Neuronal stem cell (in vitro differentiated cells): ENCODE results near the gene ZNF771.

Experiments
- DNase-seq: peaks from one replicate; pipeline ENCODE4 v3.0.0-alpha.2; 2013; ENCODE audit warnings: low spot score
- H2AFZ ChIP-seq: one replicate; pipeline ENCODE4 v1.6.1; 2013; ENCODE audit warnings: mild to moderate bottlenecking, low read length, inconsistent platforms
- H2AK5ac ChIP-seq: 2 replicates; pipeline ENCODE4 v1.6.1; 2013; ENCODE audit warnings: low read depth, mild to moderate bottlenecking, inconsistent platforms, low read length, moderate library complexity, mixed read lengths
- H2BK120ac ChIP-seq: 2 replicates; pipeline ENCODE4 v1.6.1; 2013; ENCODE audit warnings: low read depth, mild to moderate bottlenecking, inconsistent platforms, low read length, moderate library complexity, mixed read lengths
- H2BK12ac ChIP-seq: one replicate; pipeline ENCODE4 v1.6.1; 2013; ENCODE audit warnings: low read length, inconsistent platforms
- H2BK15ac ChIP-seq: 2 replicates; pipeline ENCODE4 v1.6.1; 2013; ENCODE audit warnings: mild to moderate bottlenecking, low read length, inconsistent platforms, mixed read lengths
- H2BK5ac ChIP-seq: one replicate; pipeline ENCODE4 v1.6.1; 2013; ENCODE audit warnings: inconsistent platforms, mild to moderate bottlenecking, low read length, moderate library complexity
- H3K14ac ChIP-seq: one replicate; pipeline ENCODE4 v1.6.1; 2013; ENCODE audit warnings: low read length, inconsistent platforms
- H3K18ac ChIP-seq: 2 replicates; pipeline ENCODE4 v1.6.1; 2013; ENCODE audit warnings: low read length, inconsistent platforms
- H3K23ac ChIP-seq: 2 replicates; pipeline ENCODE4 v1.6.1; 2013; ENCODE audit warnings: low read depth, mild to moderate bottlenecking, mixed read lengths, low read length, inconsistent platforms; ENCODE audit not compliant: poor library complexity
- H3K27ac ChIP-seq: replicated peaks from 3 replicates; pipeline ENCODE4 v1.5.1; 2013; ENCODE audit warnings: low read length, inconsistent platforms
- H3K27me3 ChIP-seq, 3 experiments: 2 replicates each; pipeline ENCODE4 v1.6.1; 2013; ENCODE audit warnings: low read length in 3 of 3, mild to moderate bottlenecking in 2 of 3, inconsistent platforms in 1 of 3, low read depth in 1 of 3, mixed read lengths in 1 of 3, moderate library complexity in 1 of 3; ENCODE audit not compliant: control insufficient read depth in 3 of 3, insufficient read depth in 3 of 3
- H3K36me3 ChIP-seq, 2 donors: replicated peaks in 1 of 2; 2 replicates each; pipeline ENCODE4 v1.6.1; 2013; ENCODE audit warnings: low read length in 2 of 2; ENCODE audit not compliant: control insufficient read depth in 2 of 2, insufficient read depth in 2 of 2
- H3K4ac ChIP-seq: 2 replicates; pipeline ENCODE4 v1.6.1; 2013; ENCODE audit warnings: inconsistent platforms, mild to moderate bottlenecking, low read length, moderate library complexity
- H3K4me1 ChIP-seq, 2 donors: 1 replicate in 1 of 2; 2 replicates in 1 of 2; pipeline ENCODE4 v1.6.1; 2013; ENCODE audit warnings: low read length in 2 of 2, low read depth in 1 of 2; ENCODE audit not compliant: control insufficient read depth in 2 of 2, insufficient read depth in 1 of 2
- H3K4me2 ChIP-seq: one replicate; pipeline ENCODE4 v1.6.1; 2013; ENCODE audit warnings: mild to moderate bottlenecking, low read length, inconsistent platforms; ENCODE audit not compliant: insufficient read depth, poor library complexity, severe bottlenecking
- H3K4me3 ChIP-seq, 2 donors: 2 replicates each; pipeline ENCODE4 v1.5.1; 2013; ENCODE audit warnings: low read length in 2 of 2, mild to moderate bottlenecking in 2 of 2, inconsistent platforms in 1 of 2, moderate library complexity in 1 of 2
- H3K79me1 ChIP-seq: one replicate; pipeline ENCODE4 v1.6.1; 2013; ENCODE audit warnings: low read depth, mild to moderate bottlenecking, inconsistent platforms, low read length, moderate library complexity
- H3K9ac ChIP-seq: one replicate; pipeline ENCODE4 v1.6.1; 2013; ENCODE audit warnings: mild to moderate bottlenecking, low read depth, low read length, inconsistent platforms; ENCODE audit not compliant: poor library complexity
- H3K9me3 ChIP-seq, 2 donors: replicated peaks in 1 of 2; 2 replicates each; pipeline versions ENCODE3 to v1.6.1; 2013; ENCODE audit warnings: low read length in 2 of 2, mild to moderate bottlenecking in 2 of 2, inconsistent platforms in 1 of 2, low read depth in 1 of 2, mixed read lengths in 1 of 2, moderate library complexity in 1 of 2; ENCODE audit not compliant: control insufficient read depth in 2 of 2, insufficient read depth in 1 of 2
- H4K8ac ChIP-seq: one replicate; pipeline ENCODE4 v1.6.1; 2013; ENCODE audit warnings: low read depth, mild to moderate bottlenecking, inconsistent platforms, low read length, moderate library complexity
- H4K91ac ChIP-seq: one replicate; pipeline ENCODE4 v1.6.1; 2013; ENCODE audit warnings: low read length, low read depth, mild to moderate bottlenecking, inconsistent platforms; ENCODE audit not compliant: poor library complexity
- WGBS, 2 donors: extraction: QIAGEN DNeasy Blood & Tissue Kit; methylation state at CpG; one replicate each; pipeline ENCODE4 v1.1.7; 2013; ENCODE audit warnings: missing lambda C conversion rate in 2 of 2, mixed read lengths in 1 of 2; ENCODE audit not compliant: insufficient read length in 2 of 2, insufficient replicate concordance in 1 of 2; ENCODE audit errors: extremely low coverage in 2 of 2; 5-methylcytosine and 5-hydroxymethylcytosine counted together

Gene ZNF771

DNA sequence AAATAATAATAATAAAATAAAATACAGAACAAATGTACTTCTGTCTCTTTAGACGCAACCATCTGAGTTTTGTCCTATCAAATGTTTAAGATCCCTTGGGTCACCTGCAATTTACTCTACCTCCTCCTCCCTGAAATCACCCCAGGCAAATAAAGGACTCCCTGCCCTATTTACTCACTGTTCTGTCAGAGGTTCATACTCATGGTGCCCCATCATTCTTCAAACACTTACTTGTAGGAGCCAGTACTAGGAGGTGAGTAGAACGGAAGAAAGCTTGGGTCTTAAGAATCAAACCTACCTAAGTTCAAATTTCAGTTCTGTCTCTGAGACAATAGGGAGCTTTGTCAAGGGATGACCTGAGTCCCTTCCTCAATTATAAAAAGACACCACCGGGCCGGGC, 40.9 kb upstream of the ZNF771 start:
- H2BK5ac ChIP-seq: no peak overlapping the region
- WGBS, 2 donors: no CpG with 5 or more reads among the region's 4 CpGs
- peaks cover 12% of the 10 kb centered on the region for H3K79me1 ChIP-seq
- no peak overlapping the region for H3K23ac ChIP-seq
- H3K27ac ChIP-seq: no peak overlapping the region
- DNase-seq: no peak
- peaks cover 17 to 19% of the 10 kb centered on the region in 2 donors for H3K4me1 ChIP-seq
- no peaks in the 10 kb centered on the region for H3K27me3 ChIP-seq
- no peak overlapping the region for H4K91ac ChIP-seq
- H2BK120ac ChIP-seq: no peak overlapping the region
- no peak overlapping the region for H2BK15ac ChIP-seq
- no peak overlapping the region for H3K9ac ChIP-seq
- no peak overlapping the region for H2BK12ac ChIP-seq
- no peak overlapping the region for H2AK5ac ChIP-seq
- H3K36me3 ChIP-seq: peaks cover 6 to 43% of the 10 kb centered on the region in 2 donors
- no peak overlapping the region for H3K4me2 ChIP-seq
- H2AFZ ChIP-seq: no peak overlapping the region
- no peak overlapping the region for H4K8ac ChIP-seq
- H3K14ac ChIP-seq: no peak overlapping the region
- H3K4me3 ChIP-seq: no peak overlapping the region
- no peaks in the 10 kb centered on the region for H3K9me3 ChIP-seq
- no peak overlapping the region for H3K18ac ChIP-seq
- no peak overlapping the region for H3K4ac ChIP-seq

GRCh38 chr16:30367349-30368009, 39.9 kb upstream of the ZNF771 start:
- H3K4me3 ChIP-seq: peak overlapping the region in 1 of 2 donors; percentile 82
- no peak overlapping the region for H2BK12ac ChIP-seq
- H3K18ac ChIP-seq: no peak overlapping the region
- H3K4me2 ChIP-seq: no peak overlapping the region
- no peak overlapping the region for H2BK120ac ChIP-seq
- no peak overlapping the region for H2BK5ac ChIP-seq
- H3K4ac ChIP-seq: no peak overlapping the region
- H3K9ac ChIP-seq: no peak overlapping the region
- H2AFZ ChIP-seq: no peak overlapping the region
- H4K8ac ChIP-seq: no peak overlapping the region
- no peak for DNase-seq
- no peak overlapping the region for H3K23ac ChIP-seq
- H3K36me3 ChIP-seq: peaks cover 4 to 39% of the 10 kb centered on the region in 2 donors
- no peak overlapping the region for H4K91ac ChIP-seq
- no peaks in the 10 kb centered on the region for H3K9me3 ChIP-seq
- H3K14ac ChIP-seq: no peak overlapping the region
- no CpG with 5 or more reads among the region's 10 CpGs for WGBS, 2 donors
- no peaks in the 10 kb centered on the region for H3K27me3 ChIP-seq
- H2AK5ac ChIP-seq: no peak overlapping the region
- peaks cover 19 to 23% of the 10 kb centered on the region in 2 donors for H3K4me1 ChIP-seq
- no peak overlapping the region for H2BK15ac ChIP-seq
- no peak overlapping the region for H3K27ac ChIP-seq
- H3K79me1 ChIP-seq: peaks cover 10% of the 10 kb centered on the region

DNA sequence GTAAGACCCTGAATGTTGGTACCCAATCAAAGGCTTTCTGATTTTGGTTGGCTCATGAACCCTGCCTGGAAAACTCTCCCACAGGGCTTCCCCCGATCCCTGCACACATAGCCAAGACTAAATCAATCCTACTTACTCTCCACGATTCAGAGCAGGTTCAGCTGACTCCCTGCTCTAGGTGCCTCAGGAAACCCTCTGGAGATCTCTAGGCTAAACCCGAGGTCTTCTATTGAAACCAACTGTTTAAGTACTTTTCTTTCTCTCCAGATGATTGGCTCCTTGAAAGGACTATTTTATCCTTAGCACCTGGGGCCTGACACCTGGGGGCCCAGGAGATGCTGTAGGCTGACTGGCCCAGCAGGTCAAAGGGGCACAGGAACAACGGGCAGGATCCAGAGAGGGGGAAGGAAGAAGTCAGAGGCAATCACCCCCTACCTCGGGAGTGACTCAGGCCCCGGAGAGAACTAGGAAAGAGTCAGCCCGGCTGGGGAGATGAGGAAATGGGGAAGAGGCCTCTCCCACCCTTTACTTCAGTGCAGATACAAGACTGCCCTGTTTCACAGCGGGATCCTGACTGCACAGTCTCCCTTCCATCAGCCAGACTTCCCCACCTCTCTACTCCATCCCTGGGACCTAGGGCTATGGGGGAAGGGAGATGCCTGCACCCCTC, 39.1 kb upstream of the ZNF771 start:
- Histone ChIP-seq H4K8ac (no peak overlapping the region), H3K27ac (no peak overlapping the region), H3K9me3 (no peaks in the 10 kb centered on the region), H3K27me3 (no peaks in the 10 kb centered on the region), H3K23ac (no peak overlapping the region), H2AFZ (no peak overlapping the region), H2AK5ac (no peak overlapping the region), H2BK15ac (no peak overlapping the region), H3K79me1 (peaks cover 10% of the 10 kb centered on the region), H3K4me1 (peaks cover 19 to 23% of the 10 kb centered on the region in 2 donors), H4K91ac (no peak overlapping the region), H3K9ac (peak overlapping the region; percentile 64), H2BK5ac (no peak overlapping the region), H2BK12ac (peak overlapping the region; percentile 91), H3K18ac (peak overlapping the region; percentile 53), H2BK120ac (no peak overlapping the region), H3K36me3 (peaks cover 4 to 31% of the 10 kb centered on the region in 2 donors), H3K14ac (no peak overlapping the region), H3K4ac (no peak overlapping the region), H3K4me2 (peak overlapping the region; percentile 95), H3K4me3 (peak overlapping the region; percentile 82 to 87)
- no CpG with 5 or more reads among the region's 8 CpGs for WGBS, 2 donors
- no peak for DNase-seq

DNA sequence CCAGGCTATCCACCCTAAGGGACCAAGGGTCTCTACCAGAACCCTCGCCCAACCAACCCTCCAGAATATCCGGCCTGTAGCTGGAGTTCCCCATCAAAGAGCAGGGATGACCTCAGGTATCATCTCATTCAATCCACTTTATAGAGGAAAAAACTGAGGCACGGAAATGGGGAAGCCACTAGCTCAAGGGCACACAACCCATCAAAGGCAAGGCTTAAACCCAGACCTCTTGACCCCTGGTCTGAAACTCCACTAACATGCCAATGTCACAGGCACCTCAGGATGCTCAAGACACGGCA, 38.7 kb upstream of the ZNF771 start:
- WGBS, 2 donors: no CpG with 5 or more reads among the region's 4 CpGs
- no peaks in the 10 kb centered on the region for H3K27me3 ChIP-seq
- H4K8ac ChIP-seq: no peak overlapping the region
- H2BK12ac ChIP-seq: peak overlapping the region; percentile 91
- peaks cover 10% of the 10 kb centered on the region for H3K79me1 ChIP-seq
- H3K23ac ChIP-seq: peak overlapping the region; percentile 5
- no peak for DNase-seq
- H2BK120ac ChIP-seq: no peak overlapping the region
- H3K18ac ChIP-seq: peak overlapping the region; percentile 53
- no peak overlapping the region for H2BK15ac ChIP-seq
- H2AFZ ChIP-seq: no peak overlapping the region
- no peak overlapping the region for H2BK5ac ChIP-seq
- peak overlapping the region; percentile 87 for H3K9ac ChIP-seq
- H3K4ac ChIP-seq: no peak overlapping the region
- peaks cover 19 to 23% of the 10 kb centered on the region in 2 donors for H3K4me1 ChIP-seq
- H3K9me3 ChIP-seq: no peaks in the 10 kb centered on the region
- no peak overlapping the region for H3K14ac ChIP-seq
- H4K91ac ChIP-seq: no peak overlapping the region
- no peak overlapping the region for H3K27ac ChIP-seq
- peak overlapping the region; percentile 82 to 87 for H3K4me3 ChIP-seq
- peaks cover 4 to 30% of the 10 kb centered on the region in 2 donors for H3K36me3 ChIP-seq
- peak overlapping the region; percentile 95 for H3K4me2 ChIP-seq
- H2AK5ac ChIP-seq: no peak overlapping the region
